Stimulated activated CD8-positive, alpha-beta memory T cell treated with anti-CD3 and anti-CD28 coated beads, Interleukin-4, amount 100 ng/mL, for 4 hours (primary cell): Measurements from ENCODE around the gene CCNDBP1.
"Not testable (repeated sequence)": the region's sequence is repeated elsewhere in the genome, so short reads cannot be mapped to it uniquely, and the experiment has no call there.

ENCODE experiments used
- DNase-seq, 2 donors: peaks; one replicate each; pipeline ENCODE4 v3.0.0-alpha.2; 2020; ENCODE audit warnings: low read depth in 2 of 2, low spot score in 1 of 2

CCNDBP1 gene

GRCh38 chr15:43214592-43215295 lies 29.5 kb downstream of the CCNDBP1 start:
- DNase-seq, result no peak

- DNase-seq, result no peak
Measured at GRCh38 chr15:43215961-43216360, 30.8 kb downstream of the CCNDBP1 start.

GRCh38 chr15:43218908-43219706 lies 33.9 kb downstream of the CCNDBP1 start:
- DNase-seq, result no peak

GRCh38 chr15:43219929-43220928 lies 35.0 kb downstream of the CCNDBP1 start:
- no peak for DNase-seq

GRCh38 chr15:43220991-43221403 lies 35.8 kb downstream of the CCNDBP1 start, which contains the start of gene EPB42:
Gene EPB42, minus strand, starts transcription at chr15:43221018. Its CDS starts 193 bp downstream, at chr15:43220825.
- DNase-seq, result no peak

- DNase-seq, result no peak
Measured at GRCh38 chr15:43221422-43221821, 36.2 kb downstream of the CCNDBP1 start.

- DNase-seq, result no peak
Measured at GRCh38 chr15:43225201-43225949, 40.2 kb downstream of the CCNDBP1 start.

GRCh38 chr15:43225950-43226255 lies 40.7 kb downstream of the CCNDBP1 start:
- DNase-seq, result not testable (repeated sequence)

GRCh38 chr15:43226436-43227305 lies 41.5 kb downstream of the CCNDBP1 start:
- no peak for DNase-seq

- DNase-seq, result no peak
Measured at GRCh38 chr15:43229977-43230376, 44.8 kb downstream of the CCNDBP1 start.

- no peak for DNase-seq
Measured at GRCh38 chr15:43230640-43231115, 45.5 kb downstream of the CCNDBP1 start.

- no peak for DNase-seq
Measured at GRCh38 chr15:43232289-43232874, 47.2 kb downstream of the CCNDBP1 start.

- DNase-seq, result no peak
Measured at GRCh38 chr15:43235536-43235935, 50.3 kb downstream of the CCNDBP1 start.

GRCh38 chr15:43237842-43238470 lies 52.8 kb downstream of the CCNDBP1 start:
- DNase-seq, result no peak

GRCh38 chr15:43238671-43239131 lies 53.5 kb downstream of the CCNDBP1 start:
- no peak for DNase-seq

GRCh38 chr15:43239732-43240491 lies 54.7 kb downstream of the CCNDBP1 start:
- no peak for DNase-seq

GRCh38 chr15:43241100-43241499 lies 55.9 kb downstream of the CCNDBP1 start:
- DNase-seq, result no peak

- DNase-seq, result no peak
Measured at GRCh38 chr15:43242616-43243015, 57.4 kb downstream of the CCNDBP1 start.
